ENCODE results near the gene SAMD3.

DNA sequence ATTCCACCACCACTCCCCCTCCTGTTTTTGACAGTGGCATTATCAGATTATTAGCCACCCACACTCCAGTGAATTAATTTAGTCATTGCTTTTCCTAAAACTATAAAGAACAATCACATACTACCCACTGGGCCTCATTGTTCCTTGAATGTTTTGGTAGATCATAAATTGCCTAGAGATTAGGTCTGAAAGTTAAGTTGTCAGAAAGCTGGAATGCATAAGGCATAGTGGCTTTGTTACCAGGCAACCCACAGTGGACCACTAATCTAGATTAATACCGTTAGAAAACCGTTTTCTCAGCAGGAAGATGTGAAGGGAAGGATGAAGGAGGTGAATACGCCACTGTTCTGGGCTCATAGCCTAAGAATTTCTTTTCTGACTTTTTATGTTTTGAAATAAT lies 75.6 kb downstream of the SAMD3 start:
- no peak for TF ChIP-seq EZH2 (IDR thresholded peaks at IDR 0.05; ENCODE audit: insufficient read depth, low read length)
- TF ChIP-seq CTCF (IDR thresholded peaks at IDR 0.05; ENCODE audit: insufficient read depth, low read depth, low read length): no peak
